GM19035 (cell line): ENCODE results near the gene PER3.

Experiments used
- ATAC-seq: cut with Tn5 transposase; IDR thresholded peaks from one replicate; pipeline ENCODE4 v1.9.1; 2021; ENCODE audit not compliant: unreplicated experiment

Gene PER3

GRCh38 chr1:7831458-7831857 is 47.4 kb downstream of the PER3 start:
- no peak for ATAC-seq

GRCh38 chr1:7833035-7833434 is 48.9 kb downstream of the PER3 start:
- no peak for ATAC-seq

- no peak for ATAC-seq
Measured at GRCh38 chr1:7838714-7839113, 54.6 kb downstream of the PER3 start.

GRCh38 chr1:7839526-7839925 is 55.4 kb downstream of the PER3 start:
- no peak for ATAC-seq

GRCh38 chr1:7842517-7842916 is 58.4 kb downstream of the PER3 start:
- no peak for ATAC-seq

GRCh38 chr1:7845761-7846160 is 61.7 kb downstream of the PER3 start:
- ATAC-seq: no peak

- no peak for ATAC-seq
Measured at GRCh38 chr1:7846656-7847055, 62.6 kb downstream of the PER3 start.

- no peak for ATAC-seq
Measured at GRCh38 chr1:7847599-7847998, 63.5 kb downstream of the PER3 start.

- no peak for ATAC-seq
Measured at GRCh38 chr1:7850786-7851185, 66.7 kb downstream of the PER3 start.

- no peak for ATAC-seq
Measured at GRCh38 chr1:7852804-7853683, 69.0 kb downstream of the PER3 start, which contains the start of gene UTS2. UTS2 (minus strand) TSS chr1:7853065; CDS start chr1:7853003, 62 bp downstream.

- ATAC-seq: no peak
Measured at GRCh38 chr1:7853684-7854026, 69.6 kb downstream of the PER3 start.

- ATAC-seq: no peak
Measured at GRCh38 chr1:7856345-7856744, 72.3 kb downstream of the PER3 start.

- ATAC-seq: no peak
Measured at GRCh38 chr1:7857000-7857399, 72.9 kb downstream of the PER3 start.

GRCh38 chr1:7857985-7858384 is 73.9 kb downstream of the PER3 start:
- no peak for ATAC-seq

- ATAC-seq: no peak
Measured at GRCh38 chr1:7859406-7859805, 75.3 kb downstream of the PER3 start.

- ATAC-seq: no peak
Measured at GRCh38 chr1:7860130-7860529, 76.0 kb downstream of the PER3 start.

GRCh38 chr1:7861452-7861851 is 77.4 kb downstream of the PER3 start:
- no peak for ATAC-seq

- no peak for ATAC-seq
Measured at GRCh38 chr1:7862211-7863060, 78.3 kb downstream of the PER3 start.

- no peak for ATAC-seq
Measured at GRCh38 chr1:7863756-7864328, 79.8 kb downstream of the PER3 start.

GRCh38 chr1:7865978-7866377 is 81.9 kb downstream of the PER3 start:
- no peak for ATAC-seq

- ATAC-seq: no peak
Measured at GRCh38 chr1:7868070-7868780, 84.1 kb downstream of the PER3 start.
